ENCODE measurements around the gene ATAD3C.
"Not testable (repeated sequence)": the region's sequence is repeated elsewhere in the genome, so short reads cannot be mapped to it uniquely, and the experiment has no call there.

Gene ATAD3C

GRCh38 chr1:1449099-1449739, at the start of gene ATAD3C:
Gene ATAD3C, plus strand, starts transcription at chr1:1449689. Its CDS starts 995 bp downstream, at chr1:1450684.
- no peak for DNase-seq

GRCh38 chr1:1399872-1400575, 49.5 kb upstream of the ATAD3C start:
- peak in 2 of 3 experiments; percentile 38 to 61 for DNase-seq

GRCh38 chr1:1400576-1401456, 48.7 kb upstream of the ATAD3C start:
- no peak for DNase-seq

- DNase-seq: no peak
Observed at GRCh38 chr1:1401457-1402010, 48.0 kb upstream of the ATAD3C start.

- peak in 1 of 3 experiments; percentile 36 for DNase-seq
Observed at GRCh38 chr1:1402072-1402900, 47.2 kb upstream of the ATAD3C start.

GRCh38 chr1:1402901-1403392, 46.5 kb upstream of the ATAD3C start:
- DNase-seq: not testable (repeated sequence)

GRCh38 chr1:1403653-1404052, 45.8 kb upstream of the ATAD3C start:
- DNase-seq: no peak

- peak in 1 of 3 experiments; percentile 30 for DNase-seq
Observed at GRCh38 chr1:1406101-1406820, 43.2 kb upstream of the ATAD3C start.

GRCh38 chr1:1406821-1407635, 42.5 kb upstream of the ATAD3C start, which contains the start of gene MRPL20:
Gene MRPL20, minus strand, starts transcription at chr1:1407293. Its CDS starts 76 bp downstream, at chr1:1407217.
- DNase-seq: peak; percentile 91 to 95 (median 93)

- peak in 1 of 3 experiments; percentile 54 for DNase-seq
Observed at GRCh38 chr1:1407636-1408318, 41.7 kb upstream of the ATAD3C start.

GRCh38 chr1:1410238-1410637, 39.3 kb upstream of the ATAD3C start:
- DNase-seq: not testable (repeated sequence)

- DNase-seq: no peak
Observed at GRCh38 chr1:1411626-1412025, 37.9 kb upstream of the ATAD3C start.

GRCh38 chr1:1412311-1412902, 37.1 kb upstream of the ATAD3C start:
- DNase-seq: not testable (repeated sequence)

GRCh38 chr1:1415751-1416150, 33.7 kb upstream of the ATAD3C start:
- DNase-seq: no peak

GRCh38 chr1:1417396-1417795, 32.1 kb upstream of the ATAD3C start:
- DNase-seq: not testable (repeated sequence)

- DNase-seq: not testable (repeated sequence)
Observed at GRCh38 chr1:1417825-1418463, 31.5 kb upstream of the ATAD3C start.

- no peak for DNase-seq
Observed at GRCh38 chr1:1418464-1419362, 30.8 kb upstream of the ATAD3C start.

All from NCI-H1417 (cell line).